ENCODE results near the gene PDHX. TPM values are rescaled to one million over a fixed set of nuclear protein-coding genes. Genes with fewer than 3 reads are reported as not detected.

PDHX gene
- total and polyA plus RNA-seq, 5 donors, result 59.5 to 89.2 (median 70.1) TPM

GRCh38 chr11:35010654-35011053 is 94.2 kb downstream of the PDHX start:
- Histone ChIP-seq H3K27ac (ENCODE audit: low read length) (no peak overlapping the region), H3K27me3 (ENCODE audit: control insufficient read depth, insufficient read depth) (no peaks in the 10 kb centered on the region), H3K9me3 (ENCODE audit: control insufficient read depth, low read length) (no peaks in the 10 kb centered on the region), H3K4me3 (ENCODE audit: low read length) (no peak overlapping the region), H3K4me1 (ENCODE audit: control insufficient read depth, insufficient read depth, low read length) (no peaks in the 10 kb centered on the region)
- intact Hi-C loops (cut with DNase I), result no loop called here
- no peak for ATAC-seq
- 69% methylated on average over 5 of the region's 5 CpGs for WGBS
- DNase-seq, result no peak

- H3K27ac ChIP-seq (ENCODE audit: low read length), result no peak overlapping the region
- no peaks in the 10 kb centered on the region for H3K4me1 ChIP-seq (ENCODE audit: control insufficient read depth, insufficient read depth, low read length)
- no peak for ATAC-seq
- no peak for DNase-seq
- 90% methylated on average over 4 of the region's 4 CpGs for WGBS
- no peaks in the 10 kb centered on the region for H3K9me3 ChIP-seq (ENCODE audit: control insufficient read depth, low read length)
- no peaks in the 10 kb centered on the region for H3K27me3 ChIP-seq (ENCODE audit: control insufficient read depth, insufficient read depth)
- H3K4me3 ChIP-seq (ENCODE audit: low read length), result no peak overlapping the region
- intact Hi-C loops (cut with DNase I), result no loop called here
Observed at GRCh38 chr11:35011389-35011788, 95.0 kb downstream of the PDHX start.

GRCh38 chr11:35011944-35012343 is 95.5 kb downstream of the PDHX start:
- 95% methylated on average over 2 of the region's 2 CpGs for WGBS
- no peak overlapping the region for H3K27ac ChIP-seq (ENCODE audit: low read length)
- intact Hi-C loops (cut with DNase I), result no loop called here
- no peaks in the 10 kb centered on the region for H3K9me3 ChIP-seq (ENCODE audit: control insufficient read depth, low read length)
- no peaks in the 10 kb centered on the region for H3K4me1 ChIP-seq (ENCODE audit: control insufficient read depth, insufficient read depth, low read length)
- no peak overlapping the region for H3K4me3 ChIP-seq (ENCODE audit: low read length)
- DNase-seq, result no peak
- ATAC-seq, result no peak
- no peaks in the 10 kb centered on the region for H3K27me3 ChIP-seq (ENCODE audit: control insufficient read depth, insufficient read depth)

- Histone ChIP-seq H3K9me3 (ENCODE audit: control insufficient read depth, low read length) (no peaks in the 10 kb centered on the region), H3K27me3 (ENCODE audit: control insufficient read depth, insufficient read depth) (no peaks in the 10 kb centered on the region), H3K27ac (ENCODE audit: low read length) (no peak overlapping the region), H3K4me3 (ENCODE audit: low read length) (no peak overlapping the region), H3K4me1 (ENCODE audit: control insufficient read depth, insufficient read depth, low read length) (no peaks in the 10 kb centered on the region)
- 90% methylated on average over 8 of the region's 8 CpGs for WGBS
- DNase-seq (no peak), ATAC-seq (no peak)
- intact Hi-C loops (cut with DNase I), result no loop called here
Observed at GRCh38 chr11:35012467-35013191, 96.2 kb downstream of the PDHX start.

GRCh38 chr11:35013514-35014233 is 97.3 kb downstream of the PDHX start:
- 69% methylated on average over 3 of the region's 3 CpGs for WGBS
- Histone ChIP-seq H3K9me3 (ENCODE audit: control insufficient read depth, low read length) (no peaks in the 10 kb centered on the region), H3K4me1 (ENCODE audit: control insufficient read depth, insufficient read depth, low read length) (no peaks in the 10 kb centered on the region), H3K27ac (ENCODE audit: low read length) (no peak overlapping the region), H3K27me3 (ENCODE audit: control insufficient read depth, insufficient read depth) (no peaks in the 10 kb centered on the region), H3K4me3 (ENCODE audit: low read length) (no peak overlapping the region)
- no peak for ATAC-seq
- intact Hi-C loops (cut with DNase I), result no loop called here
- no peak for DNase-seq

- ATAC-seq, result no peak
- H3K27me3 ChIP-seq (ENCODE audit: control insufficient read depth, insufficient read depth), result no peaks in the 10 kb centered on the region
- H3K27ac ChIP-seq (ENCODE audit: low read length), result no peak overlapping the region
- intact Hi-C loops (cut with DNase I), result no loop called here
- H3K9me3 ChIP-seq (ENCODE audit: control insufficient read depth, low read length), result no peaks in the 10 kb centered on the region
- H3K4me1 ChIP-seq (ENCODE audit: control insufficient read depth, insufficient read depth, low read length), result no peaks in the 10 kb centered on the region
- H3K4me3 ChIP-seq (ENCODE audit: low read length), result no peak overlapping the region
- 67% methylated on average over 2 of the region's 2 CpGs for WGBS
- no peak for DNase-seq
Observed at GRCh38 chr11:35014346-35014745, 97.9 kb downstream of the PDHX start.

GRCh38 chr11:35015621-35016387 is 99.4 kb downstream of the PDHX start:
- Histone ChIP-seq H3K4me1 (ENCODE audit: control insufficient read depth, insufficient read depth, low read length) (no peaks in the 10 kb centered on the region), H3K27ac (ENCODE audit: low read length) (no peak overlapping the region), H3K4me3 (ENCODE audit: low read length) (no peak overlapping the region), H3K27me3 (ENCODE audit: control insufficient read depth, insufficient read depth) (no peaks in the 10 kb centered on the region), H3K9me3 (ENCODE audit: control insufficient read depth, low read length) (no peaks in the 10 kb centered on the region)
- ATAC-seq, result no peak
- intact Hi-C loops (cut with DNase I), result no loop called here
- 88% methylated on average over 6 of the region's 6 CpGs for WGBS
- DNase-seq, result no peak

- WGBS, result 89% methylated on average over 4 of the region's 4 CpGs
- intact Hi-C loops (cut with DNase I), result no loop called here
Observed at GRCh38 chr11:35016916-35017315, 100.5 kb downstream of the PDHX start.

GRCh38 chr11:35017528-35018342 is 101.3 kb downstream of the PDHX start:
- H3K27ac ChIP-seq (ENCODE audit: low read length), result no peak overlapping the region
- H3K4me1 ChIP-seq (ENCODE audit: control insufficient read depth, insufficient read depth, low read length), result no peaks in the 10 kb centered on the region
- H3K4me3 ChIP-seq (ENCODE audit: low read length), result no peak overlapping the region
- DNase-seq (no peak), ATAC-seq (no peak)
- intact Hi-C loops (cut with DNase I), result no loop called here
- H3K27me3 ChIP-seq (ENCODE audit: control insufficient read depth, insufficient read depth), result no peaks in the 10 kb centered on the region
- no peaks in the 10 kb centered on the region for H3K9me3 ChIP-seq (ENCODE audit: control insufficient read depth, low read length)
- WGBS, result 83% methylated on average over 8 of the region's 8 CpGs

More at GRCh38 chr11:35016916-35017315, 100.5 kb downstream of the PDHX start:
- no peaks in the 10 kb centered on the region for H3K4me1 ChIP-seq (ENCODE audit: control insufficient read depth, insufficient read depth, low read length)
- no peak overlapping the region for H3K27ac ChIP-seq (ENCODE audit: low read length)
- H3K27me3 ChIP-seq (ENCODE audit: control insufficient read depth, insufficient read depth), result no peaks in the 10 kb centered on the region
- H3K9me3 ChIP-seq (ENCODE audit: control insufficient read depth, low read length), result no peaks in the 10 kb centered on the region
- DNase-seq, result no peak
- H3K4me3 ChIP-seq (ENCODE audit: low read length), result no peak overlapping the region
- no peak for ATAC-seq

GRCh38 chr11:35021589-35021988 is 105.2 kb downstream of the PDHX start:
- no peak for ATAC-seq
- intact Hi-C loops (cut with DNase I), result no loop called here

More at GRCh38 chr11:35021589-35021988, 105.2 kb downstream of the PDHX start:
- no peaks in the 10 kb centered on the region for H3K27me3 ChIP-seq (ENCODE audit: control insufficient read depth, insufficient read depth)
- WGBS, result 94% methylated on average over 8 of the region's 8 CpGs
- H3K27ac ChIP-seq (ENCODE audit: low read length), result no peak overlapping the region
- no peak for DNase-seq
- no peaks in the 10 kb centered on the region for H3K4me1 ChIP-seq (ENCODE audit: control insufficient read depth, insufficient read depth, low read length)
- no peak overlapping the region for H3K4me3 ChIP-seq (ENCODE audit: low read length)
- H3K9me3 ChIP-seq (ENCODE audit: control insufficient read depth, low read length), result no peaks in the 10 kb centered on the region
